ENCODE data around the gene SENP7. TPM values are rescaled to one million over a fixed set of nuclear protein-coding genes. Genes with fewer than 3 reads are reported as not detected.
A peak's percentile ranks its signal among the peaks of the same experiment; 100 is the strongest.

SENP7 gene
- total RNA-seq, 1 experiment from 2014 or later: 7.9 TPM

GRCh38 chr3:101518421-101518871, 5.4 kb upstream of the SENP7 start:
- no peaks in the 10 kb centered on the region for H3K9me2 ChIP-seq (ENCODE audit: insufficient read depth)
- ChIA-PET RAD21 (ENCODE audit: low non-redundant PET in 1 of 2, low total read pairs in 2 of 2, uncharacterized antibody in 2 of 2, unreplicated experiment in 2 of 2) (no interaction called here), CTCF (no interaction called here), POLR2A (no interaction called here)
- peaks cover 3 to 5% of the 10 kb centered on the region in 2 experiments; a peak in 2 of 4 replicates for H3K4me1 ChIP-seq (ENCODE audit: control insufficient read depth in 1 of 2, insufficient read depth in 2 of 2, low read length in 2 of 2)
- intact Hi-C loops (cut with micrococcal nuclease): no loop called here
- H3K27ac ChIP-seq (ENCODE audit: low read depth, low read length): no peak overlapping the region
- H3K36me3 ChIP-seq (ENCODE audit: control insufficient read depth in 1 of 2, insufficient read depth in 2 of 2, low read length in 2 of 2): no peaks in the 10 kb centered on the region
- DNase-seq (ENCODE audit: low read depth, low spot score) (no peak), ATAC-seq (no peak)
- no peaks in the 10 kb centered on the region for H3K79me2 ChIP-seq (ENCODE audit: insufficient read depth, low read length)
- no TSS peak for BruUV-seq (replicated peaks)
- H3K9ac ChIP-seq (ENCODE audit: low read length): no peak overlapping the region
- peak overlapping the region; percentile 18 for H2AFZ ChIP-seq (ENCODE audit: low read depth, low read length, poor library complexity, severe bottlenecking)
- no peaks in the 10 kb centered on the region for H3K9me3 ChIP-seq (ENCODE audit: control insufficient read depth in 1 of 2, insufficient read depth in 1 of 2, low read depth in 1 of 2, low read length in 2 of 2)
- no peaks in the 10 kb centered on the region for H4K20me1 ChIP-seq (ENCODE audit: insufficient read depth)
- H3K27me3 ChIP-seq (ENCODE audit: insufficient read depth, low read length): no peaks in the 10 kb centered on the region
- no peak overlapping the region for H3K4me3 ChIP-seq (replicated peaks in 1 of 2; ENCODE audit: low read depth in 1 of 2, low read length in 2 of 2)
- no peak for TF ChIP-seq CBX3 (IDR thresholded peaks at IDR 0.05; ENCODE audit: low read depth)
- TF ChIP-seq EGR1 (IDR thresholded peaks at IDR 0.05; ENCODE audit: low read depth): no peak
- no peak for TF ChIP-seq JUND (IDR thresholded peaks at IDR 0.05)
- TF ChIP-seq ATF3 (IDR thresholded peaks at IDR 0.05): no peak
- TF ChIP-seq REST (IDR thresholded peaks at IDR 0.05; ENCODE audit: low read depth): no peak
- no peak for TF ChIP-seq POLR2A (IDR thresholded peaks at IDR 0.05; ENCODE audit: borderline replicate concordance, extremely low read depth, insufficient read depth, insufficient read length)
- TF ChIP-seq SP1 (IDR thresholded peaks at IDR 0.05; ENCODE audit: low read depth): no peak
- H3K4me2 ChIP-seq (ENCODE audit: low read length): no peak overlapping the region
